ENCODE data around the gene ZNF563. TPM values are rescaled to one million over a fixed set of nuclear protein-coding genes. Genes with fewer than 3 reads are reported as not detected.
"Not testable (repeated sequence)": the region's sequence is repeated elsewhere in the genome, so short reads cannot be mapped to it uniquely, and the experiment has no call there.

The ZNF563 gene
- polyA plus RNA-seq = 1 to 10 TPM in 2 of 4 donors, under 1 TPM in 2; 0.54 to 4.1 (median 1.2) TPM
- long read RNA-seq, donor 1 = 0 reads
- long read RNA-seq, donor 2 = 0 reads
- long read RNA-seq, donor 3 = 0 reads
- long read RNA-seq, donor 4 = 0 reads
- long read RNA-seq, donor 5 = 0 reads
- long read RNA-seq, donor 6 = 0 reads
- long read RNA-seq, donor 7, partial matches to known transcripts = 0 of 2 reads
- long read RNA-seq, donor 7, other reads (novel, unspliced or antisense) = 0 of 2 reads
- long read RNA-seq, donor 8 = 0 reads
- long read RNA-seq, donor 9 = 0 reads
- long read RNA-seq, donor 10, partial matches to known transcripts = 0 of 1 reads
- long read RNA-seq, donor 10, other reads (novel, unspliced or antisense) = 0 of 1 reads

DNA sequence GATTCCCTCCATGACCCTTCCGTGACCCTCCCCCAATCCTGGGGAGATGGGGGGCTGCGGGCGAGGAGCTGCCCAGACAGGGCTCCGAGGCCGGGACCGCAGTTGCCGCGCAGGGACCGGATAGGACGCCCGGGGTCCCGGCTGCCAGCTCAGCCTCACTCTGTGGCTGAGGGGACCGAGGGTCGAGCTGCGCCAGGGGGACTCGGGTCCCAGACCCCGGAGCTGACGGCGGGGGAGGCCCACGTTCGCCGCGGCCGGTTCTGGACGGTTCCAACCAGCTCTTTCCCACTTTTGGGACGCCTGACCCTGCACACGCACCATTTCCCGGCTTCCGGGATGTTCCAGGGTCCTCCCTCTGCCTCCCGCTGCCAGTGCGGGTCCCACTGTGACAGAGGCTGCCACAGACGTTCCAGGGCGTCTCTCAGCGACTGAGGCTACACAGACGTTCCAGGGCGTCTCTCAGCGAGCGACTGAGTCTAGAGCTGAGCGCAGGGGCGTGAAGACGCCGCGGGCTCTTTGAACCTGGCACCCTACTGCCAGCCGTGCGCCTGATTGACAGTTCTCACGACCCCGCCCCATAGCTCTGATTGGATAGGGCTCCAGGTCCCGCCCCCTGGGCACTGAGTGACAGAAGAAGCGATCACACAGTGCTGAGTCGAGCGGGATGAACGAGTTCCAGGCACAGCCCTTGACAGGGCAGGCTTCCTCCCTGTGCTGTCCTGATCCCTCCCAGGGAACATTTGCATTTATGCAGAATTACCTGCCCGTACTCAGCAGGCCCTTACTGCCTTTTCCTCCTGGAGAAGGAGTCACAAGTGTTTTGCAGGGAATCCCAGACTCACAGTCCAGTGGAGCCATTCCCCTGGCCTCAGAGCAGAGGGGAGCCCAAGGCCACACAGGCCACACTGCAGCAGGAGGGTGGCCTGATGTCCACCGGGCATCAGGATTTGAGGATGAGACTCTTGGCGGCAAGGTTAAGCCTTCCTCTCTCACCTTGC, at the start of gene ZNF563:
Gene ZNF563 (minus strand): TSS at position 472 of the 998 bp plus-strand sequence. CDS start 151 bp downstream, at position 321.
- FAIRE-seq (no peak), DNase-seq (peak; percentile 98 to 99)
- 1% methylated on average over 49 to 55 of the region's 55 CpGs for WGBS, 3 donors
- H3K4me1 ChIP-seq (ENCODE audit: control insufficient read depth in 3 of 3, insufficient read depth in 2 of 3, low read depth in 1 of 3, low read length in 2 of 3) = peaks cover 0 to 20% (median 4%) of the 10 kb centered on the region in 3 donors
- peak within 1 kb of the TSS; percentile 64 to 76 (median 69) for H3K4me3 ChIP-seq (ENCODE audit: low read depth in 1 of 3, low read length in 3 of 3)
- H3K27me3 ChIP-seq (ENCODE audit: control insufficient read depth in 3 of 3, insufficient read depth in 3 of 3, low read length in 3 of 3) = no peaks in the 10 kb centered on the region
- peak within 1 kb of the TSS; percentile 80 to 89 (median 87) for H3K27ac ChIP-seq (ENCODE audit: low read depth in 1 of 3, low read length in 2 of 3)
- no peaks in the 10 kb centered on the region for H3K36me3 ChIP-seq (ENCODE audit: control insufficient read depth in 3 of 3, insufficient read depth in 2 of 3, low read depth in 1 of 3, low read length in 3 of 3)
- H3K9me3 ChIP-seq (ENCODE audit: control insufficient read depth in 2 of 2, insufficient read depth in 1 of 2, low read depth in 1 of 2, low read length in 1 of 2) = no peaks in the 10 kb centered on the region

DNA sequence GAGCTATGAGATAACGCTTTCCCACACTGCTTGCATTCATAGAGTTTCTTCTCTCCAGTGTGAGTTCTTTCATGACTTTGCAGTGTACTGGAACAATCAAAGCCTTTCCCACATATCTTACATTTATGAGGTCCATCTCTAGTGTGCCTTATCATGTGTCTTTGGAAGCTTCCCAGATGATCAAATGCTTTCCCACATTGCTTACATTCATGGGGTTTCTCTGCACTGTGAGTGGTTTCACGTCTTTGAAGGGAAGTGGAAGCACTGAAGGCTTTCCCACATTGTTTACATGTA, 47.0 kb upstream of the ZNF563 start:
- DNase-seq (no peak), FAIRE-seq (no peak)
- Histone ChIP-seq H3K4me1 (ENCODE audit: control insufficient read depth in 3 of 3, insufficient read depth in 2 of 3, low read depth in 1 of 3, low read length in 2 of 3) (no peaks in the 10 kb centered on the region), H3K27ac (ENCODE audit: low read depth in 1 of 3, low read length in 2 of 3) (no peak overlapping the region), H3K36me3 (ENCODE audit: control insufficient read depth in 3 of 3, insufficient read depth in 2 of 3, low read depth in 1 of 3, low read length in 3 of 3) (peaks cover 0 to 5% (median 3%) of the 10 kb centered on the region in 3 donors), H3K27me3 (ENCODE audit: control insufficient read depth in 3 of 3, insufficient read depth in 3 of 3, low read length in 3 of 3) (no peaks in the 10 kb centered on the region), H3K9me3 (ENCODE audit: control insufficient read depth in 2 of 2, insufficient read depth in 1 of 2, low read depth in 1 of 2, low read length in 1 of 2) (peaks cover 2 to 48% of the 10 kb centered on the region in 2 donors), H3K4me3 (ENCODE audit: low read depth in 1 of 3, low read length in 3 of 3) (no peak overlapping the region)
- 50 to 94% (median 84%) methylated on average over 2 of the region's 2 CpGs for WGBS, 3 donors

DNA sequence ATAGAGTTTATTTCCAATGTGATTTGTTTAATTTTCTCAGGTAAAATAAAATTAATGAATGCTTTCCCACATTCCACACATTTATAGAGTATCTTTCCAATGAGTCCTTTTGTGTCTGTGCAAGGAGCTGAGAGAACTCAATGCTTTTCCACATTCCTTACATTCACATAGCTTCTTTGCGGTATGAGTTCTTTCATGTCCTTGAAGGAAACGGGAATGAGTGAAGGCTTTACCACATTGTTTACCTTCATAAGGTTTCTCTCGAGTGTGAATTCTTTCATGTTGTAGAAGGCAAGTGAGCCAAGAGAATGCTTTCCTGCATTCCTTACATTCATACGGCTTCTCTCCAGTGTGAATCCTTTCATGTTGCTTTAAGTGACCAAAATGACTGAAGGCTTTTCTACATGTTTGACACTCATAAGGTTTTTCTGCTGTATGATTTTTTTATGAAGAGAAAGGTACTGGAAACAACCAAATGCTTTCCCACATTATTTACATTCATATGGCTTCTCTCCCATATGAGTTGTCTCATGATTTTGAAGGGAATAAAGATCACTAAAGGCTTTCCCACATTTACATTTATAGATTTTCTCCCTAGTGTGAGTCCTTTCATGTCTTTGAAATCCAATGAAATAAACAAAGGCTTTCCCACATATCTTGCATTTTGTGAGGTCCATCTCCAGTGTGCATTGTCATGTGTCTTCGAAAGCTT, 46.5 kb upstream of the ZNF563 start:
- Histone ChIP-seq H3K36me3 (ENCODE audit: control insufficient read depth in 3 of 3, insufficient read depth in 2 of 3, low read depth in 1 of 3, low read length in 3 of 3) (peaks cover 0 to 5% (median 3%) of the 10 kb centered on the region in 3 donors), H3K27ac (ENCODE audit: low read depth in 1 of 3, low read length in 2 of 3) (no peak overlapping the region), H3K4me1 (ENCODE audit: control insufficient read depth in 3 of 3, insufficient read depth in 2 of 3, low read depth in 1 of 3, low read length in 2 of 3) (no peaks in the 10 kb centered on the region), H3K27me3 (ENCODE audit: control insufficient read depth in 3 of 3, insufficient read depth in 3 of 3, low read length in 3 of 3) (no peaks in the 10 kb centered on the region), H3K4me3 (ENCODE audit: low read depth in 1 of 3, low read length in 3 of 3) (no peak overlapping the region), H3K9me3 (ENCODE audit: control insufficient read depth in 2 of 2, insufficient read depth in 1 of 2, low read depth in 1 of 2, low read length in 1 of 2) (peaks cover 2 to 48% of the 10 kb centered on the region in 2 donors)
- FAIRE-seq = no peak
- 89 to 96% (median 91%) methylated on average over 5 of the region's 5 CpGs for WGBS, 3 donors
- DNase-seq = no peak

DNA sequence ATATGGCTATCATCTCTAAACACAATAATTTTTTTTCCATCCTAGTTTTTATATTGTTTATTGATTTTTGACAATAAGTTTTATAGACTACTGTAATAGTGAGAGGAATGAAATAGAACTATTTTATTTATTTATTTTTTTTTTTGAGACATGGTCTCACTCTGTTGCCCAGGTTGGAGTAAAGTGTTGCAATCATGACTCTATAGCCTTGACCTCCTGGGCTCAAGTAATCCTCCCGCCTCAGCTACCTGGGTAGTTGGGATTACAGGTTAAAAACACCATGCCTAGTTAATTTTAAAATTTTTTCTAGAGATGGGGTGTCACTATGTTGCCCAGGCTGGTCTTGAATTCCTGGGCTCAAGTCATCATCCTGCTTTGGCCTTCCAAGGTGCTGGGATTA, 40.6 kb upstream of the ZNF563 start:
- WGBS, 3 donors = 74 to 90% (median 83%) methylated on average over 1 of the region's 1 CpG
- H3K4me1 ChIP-seq (ENCODE audit: control insufficient read depth in 3 of 3, insufficient read depth in 2 of 3, low read depth in 1 of 3, low read length in 2 of 3) = no peaks in the 10 kb centered on the region
- no peak overlapping the region for H3K27ac ChIP-seq (ENCODE audit: low read depth in 1 of 3, low read length in 2 of 3)
- FAIRE-seq = no peak
- no peaks in the 10 kb centered on the region for H3K36me3 ChIP-seq (ENCODE audit: control insufficient read depth in 3 of 3, insufficient read depth in 2 of 3, low read depth in 1 of 3, low read length in 3 of 3)
- no peak overlapping the region for H3K4me3 ChIP-seq (ENCODE audit: low read depth in 1 of 3, low read length in 3 of 3)
- no peak for DNase-seq
- no peaks in the 10 kb centered on the region for H3K27me3 ChIP-seq (ENCODE audit: control insufficient read depth in 3 of 3, insufficient read depth in 3 of 3, low read length in 3 of 3)
- peaks cover 0 to 21% of the 10 kb centered on the region in 2 donors for H3K9me3 ChIP-seq (ENCODE audit: control insufficient read depth in 2 of 2, insufficient read depth in 1 of 2, low read depth in 1 of 2, low read length in 1 of 2)

DNA sequence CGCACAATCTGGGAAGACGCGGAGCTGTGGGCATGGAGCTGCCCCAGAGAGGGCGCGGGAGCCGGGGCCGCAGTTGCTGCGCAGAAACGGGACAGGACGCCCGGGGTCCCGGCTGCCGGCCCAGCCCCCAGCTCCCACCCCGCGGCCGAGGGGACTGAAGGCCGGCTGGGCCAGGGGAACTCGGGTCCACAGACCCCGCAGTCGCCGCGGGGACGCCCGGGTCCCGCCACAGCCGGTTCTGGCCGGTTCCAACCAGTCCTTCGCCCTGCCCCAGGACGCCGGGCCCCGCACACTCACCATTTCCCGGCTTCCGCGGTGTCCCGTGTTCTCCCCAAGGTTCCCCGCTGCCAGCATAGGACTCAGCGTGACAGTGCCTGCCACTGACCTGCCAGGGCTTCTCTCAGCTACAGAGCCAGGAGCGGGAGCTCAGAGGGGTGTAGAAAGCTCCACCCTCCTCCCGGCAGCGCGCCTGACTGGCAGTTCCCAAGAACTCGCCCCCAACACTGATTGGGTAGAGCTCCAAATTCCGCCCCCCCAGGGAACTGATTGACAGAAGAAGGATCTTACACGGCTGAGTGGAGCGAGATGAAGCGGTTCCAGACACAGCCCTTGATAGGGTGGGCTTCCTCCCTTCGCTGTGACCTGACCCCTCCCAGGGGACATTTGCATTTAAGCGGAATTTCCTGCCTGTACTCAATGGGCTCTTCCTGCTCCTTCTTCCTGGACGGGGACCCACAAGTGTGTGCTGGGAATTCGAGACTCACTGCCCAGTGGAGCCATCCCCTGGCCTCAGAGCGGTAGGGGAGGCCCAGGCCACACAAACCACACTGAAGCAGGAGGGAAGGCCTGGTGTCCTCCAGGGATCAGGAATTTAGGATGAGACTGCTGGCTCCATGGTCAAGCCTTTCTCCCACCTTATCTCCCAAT, 32.1 kb upstream of the ZNF563 start, which contains the start of gene ZNF442:
Gene ZNF442 (minus strand): TSS at position 448 of the 927 bp plus-strand sequence. CDS start 2,052 bp downstream, outside the sequence.
- DNase-seq (peak; percentile 95 to 98), FAIRE-seq (no peak)
- Histone ChIP-seq H3K4me1 (ENCODE audit: control insufficient read depth in 3 of 3, insufficient read depth in 2 of 3, low read depth in 1 of 3, low read length in 2 of 3) (peaks cover 0 to 6% (median 0%) of the 10 kb centered on the region in 3 donors), H3K36me3 (ENCODE audit: control insufficient read depth in 3 of 3, insufficient read depth in 2 of 3, low read depth in 1 of 3, low read length in 3 of 3) (peaks cover 0 to 3% (median 0%) of the 10 kb centered on the region in 3 donors), H3K4me3 (ENCODE audit: low read depth in 1 of 3, low read length in 3 of 3) (peak within 1 kb of the TSS; percentile 60 to 77 (median 68)), H3K27ac (ENCODE audit: low read depth in 1 of 3, low read length in 2 of 3) (peak within 1 kb of the TSS in 2 of 3 donors; percentile 81 to 88), H3K27me3 (ENCODE audit: control insufficient read depth in 3 of 3, insufficient read depth in 3 of 3, low read length in 3 of 3) (no peaks in the 10 kb centered on the region), H3K9me3 (ENCODE audit: control insufficient read depth in 2 of 2, insufficient read depth in 1 of 2, low read depth in 1 of 2, low read length in 1 of 2) (no peaks in the 10 kb centered on the region)
- 0 to 1% (median 0%) methylated on average over 47 to 51 of the region's 51 CpGs for WGBS, 3 donors

DNA sequence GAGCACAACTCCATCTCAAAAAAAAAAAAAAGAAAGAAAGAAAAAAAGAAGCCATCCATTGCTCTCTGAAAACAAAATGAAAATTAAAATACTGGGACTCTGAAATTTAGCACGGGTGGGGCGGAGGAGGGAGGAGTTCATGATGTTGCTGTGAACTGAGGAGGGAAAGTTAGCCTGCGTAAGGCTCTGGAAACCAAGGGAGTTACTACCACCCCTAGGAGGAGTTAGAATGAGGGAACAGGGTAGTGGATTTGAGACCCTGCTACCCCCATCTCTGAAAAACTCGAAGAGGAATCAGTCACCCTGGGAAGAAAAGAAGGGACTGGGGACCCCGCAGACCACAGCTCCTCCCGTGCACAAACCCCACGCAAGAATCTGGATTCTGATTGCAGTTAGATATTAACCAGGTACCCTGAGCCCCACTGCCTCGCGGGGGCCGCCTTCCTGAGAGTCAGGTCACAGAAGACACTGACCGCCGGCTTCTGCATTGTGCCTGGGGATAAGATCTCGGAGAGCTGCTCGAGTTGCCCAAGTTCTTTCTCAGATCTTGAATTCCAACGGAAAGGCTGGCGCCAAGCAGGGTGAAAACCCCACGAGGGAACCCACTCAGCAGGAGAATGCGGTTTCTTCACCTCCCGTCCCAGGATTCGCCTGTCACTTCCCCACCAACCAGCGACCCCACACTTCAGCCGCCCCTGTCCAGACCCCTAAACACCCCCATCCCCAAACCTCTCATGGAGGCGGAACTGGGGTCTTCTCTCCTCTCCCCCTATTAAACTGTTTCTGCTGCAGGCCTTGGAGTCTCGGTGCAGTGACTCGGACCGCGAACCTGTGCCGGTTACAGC, 31.2 kb upstream of the ZNF563 start:
- Histone ChIP-seq H3K9me3 (ENCODE audit: control insufficient read depth in 2 of 2, insufficient read depth in 1 of 2, low read depth in 1 of 2, low read length in 1 of 2) (no peaks in the 10 kb centered on the region), H3K36me3 (ENCODE audit: control insufficient read depth in 3 of 3, insufficient read depth in 2 of 3, low read depth in 1 of 3, low read length in 3 of 3) (peaks cover 0 to 3% (median 0%) of the 10 kb centered on the region in 3 donors), H3K27ac (ENCODE audit: low read depth in 1 of 3, low read length in 2 of 3) (peak overlapping the region in 2 of 3 donors; percentile 81 to 88), H3K4me3 (ENCODE audit: low read depth in 1 of 3, low read length in 3 of 3) (peak overlapping the region; percentile 60 to 77 (median 68)), H3K4me1 (ENCODE audit: control insufficient read depth in 3 of 3, insufficient read depth in 2 of 3, low read depth in 1 of 3, low read length in 2 of 3) (peaks cover 0 to 6% (median 0%) of the 10 kb centered on the region in 3 donors), H3K27me3 (ENCODE audit: control insufficient read depth in 3 of 3, insufficient read depth in 3 of 3, low read length in 3 of 3) (no peaks in the 10 kb centered on the region)
- no peak for DNase-seq
- FAIRE-seq = no peak
- WGBS, 3 donors = 7 to 11% (median 8%) methylated on average over 28 of the region's 28 CpGs

DNA sequence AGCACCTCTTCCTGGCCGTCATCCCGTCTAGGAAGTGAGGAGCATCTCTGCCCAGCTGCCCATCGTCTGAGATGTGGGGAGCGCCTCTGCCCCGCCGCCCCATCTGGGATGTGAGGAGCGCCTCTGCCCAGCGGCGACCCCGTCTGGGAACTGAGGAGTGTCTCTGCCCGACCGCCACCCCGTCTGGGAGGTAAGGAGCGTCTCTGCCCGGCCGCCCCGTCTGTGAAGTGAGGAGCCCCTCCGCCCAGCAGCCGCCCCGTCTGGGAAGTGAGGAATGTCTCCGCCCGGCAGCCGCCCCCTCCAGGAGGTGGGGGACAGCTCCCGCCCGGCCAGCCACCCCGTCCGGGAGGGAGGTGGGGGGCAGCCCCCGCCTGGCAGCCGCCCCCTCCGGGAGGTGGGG, 28.8 kb upstream of the ZNF563 start:
- H3K36me3 ChIP-seq (ENCODE audit: control insufficient read depth in 3 of 3, insufficient read depth in 2 of 3, low read depth in 1 of 3, low read length in 3 of 3); H3K27me3 ChIP-seq (ENCODE audit: control insufficient read depth in 3 of 3, insufficient read depth in 3 of 3, low read length in 3 of 3); H3K9me3 ChIP-seq (ENCODE audit: control insufficient read depth in 2 of 2, insufficient read depth in 1 of 2, low read depth in 1 of 2, low read length in 1 of 2); DNase-seq; H3K4me1 ChIP-seq (ENCODE audit: control insufficient read depth in 3 of 3, insufficient read depth in 2 of 3, low read depth in 1 of 3, low read length in 2 of 3); H3K27ac ChIP-seq (ENCODE audit: low read depth in 1 of 3, low read length in 2 of 3); FAIRE-seq; H3K4me3 ChIP-seq (ENCODE audit: low read depth in 1 of 3, low read length in 3 of 3): not testable (repeated sequence)
- 96 to 97% (median 96%) methylated on average over 23 to 30 of the region's 30 CpGs for WGBS, 3 donors
